NCI-H1092 (cell line): Measurements from ENCODE around the gene KRTAP5-7.
"Not testable (repeated sequence)": the region's sequence is repeated elsewhere in the genome, so short reads cannot be mapped to it uniquely, and the experiment has no call there.

Experiments used
- DNase-seq: peaks from one replicate; lab custom pipeline; 2025; lab: John Stamatoyannopoulos, UW

Gene KRTAP5-7

GRCh38 chr11:71558996-71559395, 31.9 kb downstream of the KRTAP5-7 start:
- DNase-seq: no peak

GRCh38 chr11:71562120-71562519, 35.1 kb downstream of the KRTAP5-7 start:
- no peak for DNase-seq

- no peak for DNase-seq
Measured at GRCh38 chr11:71563406-71563805, 36.3 kb downstream of the KRTAP5-7 start.

GRCh38 chr11:71564430-71564829, 37.4 kb downstream of the KRTAP5-7 start:
- DNase-seq: no peak

GRCh38 chr11:71565263-71565662, 38.2 kb downstream of the KRTAP5-7 start, which contains the start of gene KRTAP5-10:
KRTAP5-10 (plus strand) TSS chr11:71565563; CDS start chr11:71565588, 25 bp downstream.
- no peak for DNase-seq

GRCh38 chr11:71566081-71566620, 39.1 kb downstream of the KRTAP5-7 start:
- DNase-seq: no peak

- DNase-seq: not testable (repeated sequence)
Measured at GRCh38 chr11:71566626-71567599, 39.8 kb downstream of the KRTAP5-7 start.

- not testable (repeated sequence) for DNase-seq
Measured at GRCh38 chr11:71567633-71568032, 40.6 kb downstream of the KRTAP5-7 start.

GRCh38 chr11:71568704-71569349, 41.8 kb downstream of the KRTAP5-7 start:
- no peak for DNase-seq

- not testable (repeated sequence) for DNase-seq
Measured at GRCh38 chr11:71571101-71571850, 44.2 kb downstream of the KRTAP5-7 start.

GRCh38 chr11:71572811-71573210, 45.7 kb downstream of the KRTAP5-7 start:
- no peak for DNase-seq

GRCh38 chr11:71574418-71574817, 47.4 kb downstream of the KRTAP5-7 start:
- DNase-seq: no peak

GRCh38 chr11:71575723-71576424, 48.8 kb downstream of the KRTAP5-7 start:
- no peak for DNase-seq

- DNase-seq: not testable (repeated sequence)
Measured at GRCh38 chr11:71576688-71577465, 49.8 kb downstream of the KRTAP5-7 start.

- DNase-seq: no peak
Measured at GRCh38 chr11:71577469-71578004, 50.5 kb downstream of the KRTAP5-7 start.
